OCI-LY7 (cell line): ENCODE results near the gene NANP. TPM values are rescaled to one million over a fixed set of nuclear protein-coding genes. Genes with fewer than 3 reads are reported as not detected.
"Not testable (repeated sequence)": the region's sequence is repeated elsewhere in the genome, so short reads cannot be mapped to it uniquely, and the experiment has no call there.

Experiments used
- BruUV-seq: library from RNA; stranded (reverse); fragments of 400-500 nt; replicated peaks from 2 replicates; lab custom pipeline; 2021; lab: Mats Ljungman, UMichigan
- CTCF ChIA-PET: fragments of 300-600 bp; sonication (Branson Sonifier 250); formaldehyde crosslinking; loops from one replicate; lab custom pipeline; 2022; ENCODE audit warnings: antibody characterized with exemption; ENCODE audit not compliant: unreplicated experiment; lab: Charles Lee
- POLR2A ChIA-PET: fragments of 300-600 bp; sonication (Branson Sonifier 250); formaldehyde crosslinking; loops from one replicate; lab custom pipeline; 2022; ENCODE audit warnings: antibody characterized with exemption; lab: Charles Lee
- DNase-seq: peaks from one replicate; pipeline ENCODE4 v3.0.0-alpha.2; 2015; ENCODE audit warnings: low spot score
- H2AFZ ChIP-seq: fragments of 200-600 bp; sonication (generic), shearing (Covaris generic); 2 replicates; pipeline ENCODE4 v1.6.1; 2014; ENCODE audit warnings: mild to moderate bottlenecking, antibody characterized with exemption, low read length, moderate library complexity
- H3K27ac ChIP-seq: fragments of 200-600 bp; sonication (generic); 2 replicates; pipeline ENCODE4 v1.5.1; 2014; ENCODE audit warnings: mixed run types, low read depth, mild to moderate bottlenecking, moderate library complexity, low read length, inconsistent platforms; ENCODE audit not compliant: poor library complexity, severe bottlenecking
- H3K36me3 ChIP-seq: fragments of 200-600 bp; sonication (generic); 2 replicates; pipeline ENCODE4 v1.6.1; 2014; ENCODE audit warnings: mild to moderate bottlenecking, antibody characterized with exemption, low read length, moderate library complexity, mixed read lengths; ENCODE audit not compliant: insufficient read depth
- H3K4me1 ChIP-seq: fragments of 200-600 bp; sonication (generic); 2 replicates; pipeline ENCODE4 v1.5.1; 2014; ENCODE audit warnings: mild to moderate bottlenecking, low read length; ENCODE audit not compliant: insufficient read depth, poor library complexity, severe bottlenecking
- H3K4me2 ChIP-seq: fragments of 200-600 bp; sonication (generic); 2 replicates; pipeline ENCODE4 v1.6.1; 2014; ENCODE audit warnings: mild to moderate bottlenecking, low read length
- H3K4me3 ChIP-seq: fragments of 200-600 bp; sonication (generic); 2 replicates; pipeline ENCODE4 v1.5.1; 2014; ENCODE audit warnings: mild to moderate bottlenecking, low read depth, low read length; ENCODE audit not compliant: poor library complexity, severe bottlenecking
- H3K79me2 ChIP-seq: fragments of 200-600 bp; sonication (generic); 2 replicates; pipeline ENCODE4 v1.6.1; 2016; ENCODE audit warnings: low read depth, mild to moderate bottlenecking, low read length, moderate library complexity, mixed read lengths; ENCODE audit not compliant: insufficient read depth
- H3K9me2 ChIP-seq: fragments of 200-600 bp; sonication (generic); 2 replicates; pipeline ENCODE4 v1.6.1; 2016; ENCODE audit warnings: mild to moderate bottlenecking, low read length, mixed read lengths; ENCODE audit not compliant: insufficient read depth
- H3K9me3 ChIP-seq: fragments of 200-600 bp; sonication (generic); 2 replicates; pipeline ENCODE4 v1.6.1; 2014; ENCODE audit warnings: mild to moderate bottlenecking, mixed run types, low read length, mixed read lengths
- H4K20me1 ChIP-seq: fragments of 200-600 bp; sonication (generic); 2 replicates; pipeline ENCODE4 v1.6.1; 2014; ENCODE audit warnings: mild to moderate bottlenecking, antibody characterized with exemption, low read length, moderate library complexity, mixed read lengths; ENCODE audit not compliant: insufficient read depth
- EZH2phosphoT487 ChIP-seq: fragments of 200-600 bp; sonication (generic); IDR thresholded peaks from 2 replicates; pipeline ENCODE4 v1.6.1; 2018; ENCODE audit warnings: low read depth, borderline replicate concordance, mild to moderate bottlenecking, mixed run types, antibody characterized with exemption, low read length, moderate library complexity, mixed read lengths
- intact Hi-C: fragments of 100-400 bp; cut with micrococcal nuclease; formaldehyde crosslinking; loops from one replicate; pipeline ENCODE4 v1.10.0; 2022; ENCODE audit not compliant: unreplicated experiment
- total RNA-seq, 2 experiments: library from RNA; depleted of rRNA in 1 of 2; stranded (reverse); fragments of >200 nt in 1 of 2; shearing (Covaris generic) in 1 of 2; gene quantifications; 2 replicates each; pipeline ENCODE4 v1.2.3, GENCODE V29; 2014 to 2022
- TF ChIP-seq, protein P1 (sequence below): fragments of 200-600 bp; sonication (generic); conservative IDR thresholded peaks from 2 replicates; pipeline ENCODE4 v1.5.1; 2014; ENCODE audit warnings: mild to moderate bottlenecking, antibody characterized with exemption, low read length, moderate library complexity, mixed read lengths

The NANP gene
- total RNA-seq, 2 experiments from 2014 or later = 1.0 to 3.2 TPM

DNA sequence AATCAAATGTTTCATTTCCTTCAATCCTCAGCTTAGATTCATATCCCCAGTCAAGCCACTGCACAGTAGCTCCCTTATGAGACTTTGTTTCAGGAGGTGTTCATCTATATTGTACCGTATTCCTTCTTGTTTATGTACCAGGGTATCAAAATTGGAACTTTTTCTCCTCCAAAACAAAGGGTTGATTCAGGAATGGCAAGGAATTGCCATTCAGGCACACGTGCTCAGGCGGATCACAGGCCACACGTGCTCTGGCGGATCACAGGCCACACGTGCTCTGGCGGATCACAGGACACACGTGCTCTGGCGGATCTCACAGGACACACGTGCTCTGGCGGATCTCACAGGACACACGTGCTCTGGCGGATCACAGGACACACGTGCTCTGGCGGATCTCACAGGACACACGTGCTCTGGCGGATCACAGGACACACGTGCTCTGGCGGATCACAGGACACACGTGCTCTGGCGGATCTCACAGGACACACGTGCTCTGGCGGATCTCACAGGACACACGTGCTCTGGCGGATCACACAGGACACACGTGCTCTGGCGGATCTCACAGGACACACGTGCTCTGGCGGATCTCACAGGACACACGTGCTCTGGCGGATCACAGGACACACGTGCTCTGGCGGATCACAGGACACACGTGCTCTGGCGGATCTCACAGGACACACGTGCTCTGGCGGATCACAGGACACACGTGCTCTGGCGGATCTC, 21.5 kb downstream of the NANP start:
- CTCF ChIA-PET, POLR2A ChIA-PET, DNase-seq, H3K4me3 ChIP-seq, BruUV-seq, H3K27ac ChIP-seq, H3K9me3 ChIP-seq, H3K79me2 ChIP-seq, H4K20me1 ChIP-seq, H3K4me2 ChIP-seq, H2AFZ ChIP-seq, H3K9me2 ChIP-seq, H3K36me3 ChIP-seq, H3K4me1 ChIP-seq: not testable (repeated sequence)
- intact Hi-C loops = loop anchor here (10.0 kb wide), 1 partner anchor 58 kb away; no protein-coding TSS in a partner anchor

DNA sequence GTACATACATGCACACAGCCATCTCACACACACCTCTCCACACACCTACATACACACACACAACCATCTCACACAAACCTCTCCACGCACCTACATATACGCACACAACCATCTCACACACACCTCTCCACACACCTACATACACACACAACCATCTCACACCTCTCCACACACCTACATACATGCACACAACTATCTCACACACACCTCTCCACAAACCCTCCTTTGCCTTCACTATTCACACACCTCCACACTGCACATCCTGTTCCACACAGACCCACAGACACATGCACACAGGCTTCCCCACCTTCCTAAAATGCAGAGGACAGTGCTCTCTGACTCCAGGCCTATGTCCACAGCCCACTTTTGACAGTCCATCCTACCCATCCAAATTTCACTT, 22.2 kb downstream of the NANP start:
- Histone ChIP-seq H3K79me2 (no peaks in the 10 kb centered on the region), H3K4me3 (no peak overlapping the region), H3K4me1 (no peaks in the 10 kb centered on the region), H3K9me2 (no peaks in the 10 kb centered on the region), H3K9me3 (no peaks in the 10 kb centered on the region), H3K4me2 (no peak overlapping the region), H4K20me1 (no peaks in the 10 kb centered on the region), H2AFZ (no peak overlapping the region), H3K27ac (no peak overlapping the region), H3K36me3 (no peaks in the 10 kb centered on the region)
- TF ChIP-seq EZH2phosphoT487 = no peak
- TF ChIP-seq, protein P1, sequence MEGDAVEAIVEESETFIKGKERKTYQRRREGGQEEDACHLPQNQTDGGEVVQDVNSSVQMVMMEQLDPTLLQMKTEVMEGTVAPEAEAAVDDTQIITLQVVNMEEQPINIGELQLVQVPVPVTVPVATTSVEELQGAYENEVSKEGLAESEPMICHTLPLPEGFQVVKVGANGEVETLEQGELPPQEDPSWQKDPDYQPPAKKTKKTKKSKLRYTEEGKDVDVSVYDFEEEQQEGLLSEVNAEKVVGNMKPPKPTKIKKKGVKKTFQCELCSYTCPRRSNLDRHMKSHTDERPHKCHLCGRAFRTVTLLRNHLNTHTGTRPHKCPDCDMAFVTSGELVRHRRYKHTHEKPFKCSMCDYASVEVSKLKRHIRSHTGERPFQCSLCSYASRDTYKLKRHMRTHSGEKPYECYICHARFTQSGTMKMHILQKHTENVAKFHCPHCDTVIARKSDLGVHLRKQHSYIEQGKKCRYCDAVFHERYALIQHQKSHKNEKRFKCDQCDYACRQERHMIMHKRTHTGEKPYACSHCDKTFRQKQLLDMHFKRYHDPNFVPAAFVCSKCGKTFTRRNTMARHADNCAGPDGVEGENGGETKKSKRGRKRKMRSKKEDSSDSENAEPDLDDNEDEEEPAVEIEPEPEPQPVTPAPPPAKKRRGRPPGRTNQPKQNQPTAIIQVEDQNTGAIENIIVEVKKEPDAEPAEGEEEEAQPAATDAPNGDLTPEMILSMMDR = no peak
- intact Hi-C loops = loop anchor here (10.0 kb wide), 1 partner anchor 57 kb away; no protein-coding TSS in a partner anchor
- POLR2A ChIA-PET = no interaction called here
- no peak for DNase-seq
- BruUV-seq = no TSS peak
- CTCF ChIA-PET = no interaction called here

DNA sequence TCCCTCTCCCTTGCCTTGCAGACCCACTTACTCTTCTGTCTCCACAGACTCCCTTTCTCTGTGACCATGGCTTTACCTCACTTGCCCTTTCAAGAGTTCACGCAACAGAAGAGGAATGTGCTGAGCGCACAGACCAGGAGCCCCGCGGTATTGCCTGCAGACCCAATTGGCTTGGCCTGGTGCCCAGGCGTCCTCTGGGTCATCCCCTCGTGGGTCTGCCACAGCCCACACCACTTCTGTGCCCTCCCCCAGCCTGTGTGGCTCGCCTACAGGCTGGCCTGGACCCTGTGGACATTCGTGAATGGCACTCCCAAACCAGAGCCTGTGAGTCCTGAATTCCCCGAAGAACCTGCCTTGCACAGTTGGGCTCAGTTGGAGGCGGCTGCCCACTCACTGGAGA, 23.2 kb downstream of the NANP start:
- no TSS peak for BruUV-seq
- Histone ChIP-seq H3K4me1 (no peaks in the 10 kb centered on the region), H2AFZ (no peak overlapping the region), H3K79me2 (no peaks in the 10 kb centered on the region), H3K4me2 (no peak overlapping the region), H3K27ac (no peak overlapping the region), H3K9me3 (no peaks in the 10 kb centered on the region), H3K36me3 (no peaks in the 10 kb centered on the region), H3K9me2 (no peaks in the 10 kb centered on the region), H3K4me3 (no peak overlapping the region), H4K20me1 (no peaks in the 10 kb centered on the region)
- TF ChIP-seq EZH2phosphoT487 = no peak
- TF ChIP-seq, protein P1 = no peak
- DNase-seq = no peak
- ChIA-PET POLR2A (no interaction called here), CTCF (no interaction called here)
- intact Hi-C loops = loop anchor here (10.0 kb wide), 1 partner anchor 56 kb away; no protein-coding TSS in a partner anchor
